ENCODE measurements around the gene ANKH.

ANKH gene

GRCh38 chr5:14678773-14679334 is 192.7 kb downstream of the ANKH start:
- DNase-seq: no peak

DNA sequence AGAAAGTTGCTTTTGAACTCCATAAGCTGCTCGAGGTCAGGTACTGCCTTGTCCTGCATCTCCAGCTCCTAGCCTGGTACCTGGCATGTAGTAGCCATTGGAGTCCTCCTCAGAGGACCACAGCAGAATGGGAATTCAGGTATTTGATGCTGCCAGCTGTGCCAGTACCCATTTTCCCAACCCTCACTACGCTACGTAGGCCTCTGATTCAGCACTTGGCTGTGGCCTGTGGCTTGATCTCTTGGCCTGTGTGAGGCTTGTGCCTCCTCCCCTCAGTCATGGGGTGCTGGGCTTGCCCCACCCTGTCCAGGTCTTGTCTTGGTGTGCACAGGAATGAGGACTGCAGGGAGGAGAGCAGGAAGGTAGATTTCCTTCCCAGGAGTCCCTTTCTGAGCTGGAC is 195.3 kb downstream of the ANKH start:
- no peak for DNase-seq

GRCh38 chr5:14675865-14676300 is 195.7 kb downstream of the ANKH start:
- DNase-seq: no peak

- DNase-seq: no peak
These were observed 196.4 kb downstream of the ANKH start for GRCh38 chr5:14674983-14675854.

- no peak for DNase-seq
These were observed 198.1 kb downstream of the ANKH start for GRCh38 chr5:14673443-14673842.

GRCh38 chr5:14672484-14673394 is 198.8 kb downstream of the ANKH start:
- no peak for DNase-seq

DNA sequence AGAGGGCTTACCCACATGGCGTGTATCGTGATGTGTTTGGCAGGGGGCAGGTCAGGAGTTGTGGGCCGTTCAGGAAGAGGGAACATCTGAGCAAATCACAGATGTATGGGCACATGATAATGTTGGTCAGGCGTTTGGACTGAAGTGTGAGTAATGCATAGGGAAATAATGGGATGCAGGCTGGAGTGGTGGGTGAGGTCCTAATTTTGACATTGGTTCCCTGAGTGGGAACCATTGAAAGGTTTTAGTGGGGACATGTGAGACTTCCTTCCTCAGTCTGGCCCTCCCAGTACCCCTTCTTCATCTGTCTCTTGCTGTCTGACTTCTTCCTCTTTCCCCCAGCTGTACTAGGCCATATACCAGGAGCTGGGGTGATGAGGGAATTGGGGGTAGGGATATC is 199.5 kb downstream of the ANKH start:
- DNase-seq: no peak

GRCh38 chr5:14671414-14671813 is 200.2 kb downstream of the ANKH start:
- no peak for DNase-seq

- no peak for DNase-seq
These were observed 201.6 kb downstream of the ANKH start for GRCh38 chr5:14669975-14670374.

DNA sequence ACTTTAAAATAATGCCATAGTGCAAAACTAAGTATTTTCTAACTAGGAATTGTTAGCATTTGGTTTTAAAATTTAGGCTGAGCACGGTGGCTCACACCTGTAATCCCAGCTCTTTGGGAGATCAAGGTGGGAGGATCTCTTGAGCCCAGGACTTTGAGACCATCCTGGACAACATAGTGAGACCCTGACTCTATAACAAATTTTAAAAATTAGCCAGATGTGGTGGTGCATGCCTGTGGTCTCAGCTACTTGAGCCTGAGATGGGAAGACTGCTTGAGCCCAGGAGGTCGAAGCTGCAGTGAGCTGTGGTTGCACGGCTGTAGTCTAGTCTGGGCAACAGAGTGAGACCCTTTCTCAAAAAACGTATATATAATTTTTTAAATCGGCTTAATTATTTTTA is 202.2 kb downstream of the ANKH start:
- DNase-seq: no peak

DNA sequence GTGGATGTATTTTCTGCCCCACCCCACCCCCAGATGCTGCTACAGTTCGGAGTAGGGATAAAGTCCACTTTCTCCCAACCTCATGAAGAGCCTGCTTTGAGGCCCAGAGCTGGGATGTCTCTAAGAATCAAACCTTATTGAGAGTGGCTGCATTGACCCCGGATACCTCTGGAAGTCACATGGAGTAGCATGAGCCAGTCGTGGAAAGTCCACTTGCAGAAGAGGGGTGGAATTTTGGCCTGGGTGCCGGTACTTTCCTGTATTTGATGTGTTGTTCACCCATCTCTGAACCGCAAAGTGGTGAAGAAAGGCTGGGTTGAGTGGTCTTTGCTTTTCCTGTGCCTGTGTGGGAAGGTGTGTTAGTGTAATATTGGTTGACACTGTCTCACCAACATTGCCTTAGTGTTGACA is 203.4 kb downstream of the ANKH start:
- no peak for DNase-seq

DNA sequence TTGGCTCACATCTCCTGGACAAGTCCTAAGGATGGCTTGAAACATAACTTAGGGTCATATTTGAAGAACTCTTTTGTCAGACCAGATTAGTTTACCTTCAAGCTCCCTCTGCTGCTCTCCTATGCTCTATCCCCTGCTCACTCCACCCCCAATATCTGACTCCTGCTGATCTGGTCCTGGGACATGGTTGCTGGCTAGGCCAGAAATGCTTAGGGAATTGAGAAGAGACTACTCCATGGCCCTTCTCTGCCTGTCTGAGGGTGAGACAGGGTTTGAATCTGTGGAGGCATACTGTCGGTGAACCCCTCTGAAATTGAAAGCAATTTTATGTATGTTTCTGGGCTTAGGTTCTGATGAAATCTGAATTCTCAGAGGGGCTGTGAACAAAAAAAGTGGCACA is 203.8 kb downstream of the ANKH start:
- DNase-seq: no peak

DNA sequence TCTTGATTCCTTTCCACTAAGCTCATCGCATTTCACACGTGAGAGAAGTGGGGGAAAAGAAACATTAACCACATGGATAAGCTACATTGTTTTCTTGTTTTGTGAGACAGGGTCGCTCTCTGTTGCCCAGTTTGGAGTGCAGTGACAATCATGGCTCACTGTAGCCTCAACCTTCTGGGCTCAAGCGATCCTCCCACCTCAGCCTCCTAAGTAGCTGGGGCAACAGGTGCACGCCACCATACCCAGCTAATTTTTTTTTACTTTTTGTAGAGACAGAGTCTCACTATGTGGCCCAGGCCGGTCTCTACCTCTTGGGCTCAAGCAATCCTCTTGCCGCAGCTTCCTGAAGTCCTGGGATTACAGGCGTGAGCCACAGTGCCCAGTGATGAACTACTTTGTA is 204.3 kb downstream of the ANKH start:
- no peak for DNase-seq

DNA sequence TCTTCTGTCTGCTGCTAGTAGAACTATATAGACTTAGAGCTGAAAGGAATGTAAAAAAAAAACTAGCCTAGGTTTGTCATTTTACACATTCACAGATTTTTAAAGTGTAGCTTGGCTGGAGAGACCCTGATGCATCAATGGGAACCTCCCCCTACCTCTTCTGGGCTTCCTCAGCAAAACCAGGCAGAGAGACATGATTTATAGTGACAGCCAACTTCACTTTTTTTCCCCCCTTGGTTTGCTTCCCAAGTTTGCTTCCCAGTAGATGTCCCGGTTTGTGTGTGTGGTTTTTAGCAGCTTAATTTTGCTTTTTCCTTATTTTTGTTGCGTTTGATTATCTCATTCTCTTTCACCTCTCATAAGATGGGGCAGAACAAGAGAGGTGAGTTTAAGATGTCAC is 205.2 kb downstream of the ANKH start:
- no peak for DNase-seq

GRCh38 chr5:14665949-14666348 is 205.6 kb downstream of the ANKH start:
- no peak for DNase-seq

GRCh38 chr5:14665101-14665822 is 206.3 kb downstream of the ANKH start:
- no peak for DNase-seq

DNA sequence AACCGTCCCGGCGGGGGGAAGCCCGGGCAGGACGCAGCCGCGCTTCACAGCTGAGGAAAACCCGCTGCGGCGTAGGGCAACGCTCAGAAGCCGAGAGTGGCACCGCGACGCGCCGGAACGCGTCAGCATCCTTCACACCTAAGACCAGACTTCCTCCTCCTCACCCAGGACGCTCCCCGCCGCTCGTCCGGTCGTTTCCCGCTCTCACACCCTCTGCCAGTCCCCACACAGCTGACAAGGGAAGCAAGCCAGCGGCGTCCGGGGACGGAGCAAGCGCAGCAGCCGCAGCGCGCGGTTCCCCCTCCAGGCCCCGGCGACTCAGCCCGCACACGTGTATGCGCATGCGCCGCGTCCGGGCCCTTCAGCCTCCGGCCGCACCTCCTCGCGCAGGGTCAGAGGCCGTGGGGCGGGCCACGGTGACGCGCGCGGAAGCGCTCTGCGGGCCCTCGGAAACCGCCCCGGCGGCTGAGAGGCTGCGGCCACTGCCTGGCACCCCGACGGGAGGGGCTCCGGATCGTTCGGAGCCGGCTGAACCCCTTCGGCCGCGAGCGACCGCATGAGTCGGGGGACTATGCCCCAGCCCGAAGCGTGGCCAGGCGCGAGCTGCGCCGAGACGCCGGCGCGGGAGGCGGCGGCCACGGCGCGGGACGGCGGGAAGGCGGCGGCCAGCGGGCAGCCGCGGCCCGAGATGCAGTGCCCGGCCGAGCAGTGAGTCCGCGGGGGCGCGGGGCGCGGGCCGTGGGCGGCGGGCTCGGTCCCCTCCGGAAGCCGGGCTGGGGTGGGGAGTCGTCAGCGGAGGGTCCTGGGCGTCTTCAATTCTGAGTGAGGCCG is 207.1 kb downstream of the ANKH start, which contains the start of gene OTULIN:
TSS of gene OTULIN (plus strand) at position 449 of the 831 bp plus-strand sequence. CDS start at position 557, 108 bp downstream.
- DNase-seq: peak; percentile 72

DNA sequence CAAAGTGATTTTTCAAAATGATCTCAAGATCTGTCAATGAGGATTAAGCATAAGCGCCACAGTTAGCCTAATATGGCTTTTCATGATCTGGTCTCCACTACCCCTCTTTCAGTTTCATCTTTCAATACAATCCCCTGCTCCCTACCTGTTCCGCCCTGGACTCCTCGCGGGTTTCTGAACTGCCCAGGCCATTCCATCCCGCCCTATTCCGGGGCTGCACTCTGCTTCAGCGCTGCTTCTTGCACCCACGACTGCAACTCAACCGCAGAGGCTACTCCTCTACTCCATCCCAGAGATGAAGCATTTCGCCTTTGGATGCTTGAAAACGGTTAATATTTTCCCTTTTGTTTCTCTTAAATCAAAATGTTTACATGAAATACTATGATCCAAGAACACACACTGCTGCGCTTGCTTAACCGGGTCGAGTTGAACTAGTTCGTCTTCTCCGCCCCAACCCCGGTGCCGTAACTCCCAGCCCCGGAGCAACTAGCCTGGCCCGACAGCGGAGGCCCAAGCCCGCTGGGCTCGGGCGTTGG is 207.8 kb downstream of the ANKH start:
- DNase-seq: no peak

DNA sequence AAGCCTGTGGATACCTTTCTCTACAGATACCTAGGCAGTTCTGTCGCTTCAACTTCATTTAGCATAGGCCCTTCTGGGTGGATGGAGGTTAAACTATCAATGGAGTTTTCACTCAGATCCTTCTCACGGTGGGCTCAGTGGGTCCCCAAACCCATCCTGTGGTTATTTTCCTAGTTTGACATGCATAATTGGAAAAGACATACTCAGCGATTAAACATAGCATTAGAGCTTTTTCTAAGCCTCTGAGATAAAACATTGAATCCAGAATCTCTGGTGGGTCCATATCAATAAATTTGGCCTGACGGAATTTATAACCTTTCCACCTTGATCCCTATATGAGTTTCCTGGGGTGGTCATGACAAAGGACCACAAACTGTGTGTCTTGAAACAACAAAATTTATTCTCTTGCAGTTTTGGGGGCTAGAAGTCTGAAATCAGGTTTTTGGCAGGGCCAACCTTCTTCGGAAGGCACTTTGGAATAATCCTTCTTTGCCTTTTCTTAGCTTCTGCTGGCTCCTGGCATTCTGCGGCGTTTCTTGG is 208.8 kb downstream of the ANKH start:
- no peak for DNase-seq

DNA sequence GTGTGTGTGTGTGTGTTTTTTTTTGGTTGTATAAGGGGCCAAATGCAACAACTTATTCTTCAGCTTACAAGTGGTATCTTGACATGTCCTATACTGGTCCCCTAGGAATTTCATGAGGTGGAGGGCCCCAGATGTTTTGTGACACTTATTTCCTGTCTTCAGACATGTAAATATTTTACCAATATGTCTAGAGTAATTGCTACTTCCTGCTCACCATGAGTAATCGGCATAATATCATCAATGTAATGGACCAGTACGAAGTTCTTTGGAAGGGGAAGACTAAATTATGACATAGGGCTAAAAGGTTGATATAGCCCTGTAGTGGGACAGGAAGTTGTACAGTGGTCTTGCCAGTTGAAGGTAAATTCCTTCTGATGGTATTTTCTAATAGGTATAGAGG is 210.7 kb downstream of the ANKH start:
- DNase-seq: no peak
